LoVo (cell line): ENCODE results near the gene MCTP1.

Experiments
- DNase-seq: peaks from one replicate; pipeline ENCODE4 v3.0.0-alpha.2; 2016; ENCODE audit warnings: low spot score

Gene MCTP1

DNA sequence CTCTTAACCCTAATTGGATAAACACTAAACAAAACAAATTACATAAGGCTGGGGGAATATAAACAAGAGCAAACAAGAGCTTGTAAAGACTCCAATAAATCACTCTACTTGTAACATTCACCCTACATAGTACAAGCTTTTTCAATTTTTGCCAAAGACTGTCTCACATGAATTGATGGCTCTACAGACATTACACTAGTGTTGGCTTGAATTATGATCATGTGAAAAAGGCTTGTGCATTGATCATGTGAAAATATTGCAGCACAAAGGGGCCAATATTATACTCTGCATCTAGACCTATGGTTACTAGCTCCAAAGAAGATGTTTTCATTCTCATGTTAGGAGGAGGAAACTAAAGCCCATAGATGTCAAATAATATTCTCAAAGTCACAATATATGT, 212.6 kb downstream of the MCTP1 start:
- no peak for DNase-seq

DNA sequence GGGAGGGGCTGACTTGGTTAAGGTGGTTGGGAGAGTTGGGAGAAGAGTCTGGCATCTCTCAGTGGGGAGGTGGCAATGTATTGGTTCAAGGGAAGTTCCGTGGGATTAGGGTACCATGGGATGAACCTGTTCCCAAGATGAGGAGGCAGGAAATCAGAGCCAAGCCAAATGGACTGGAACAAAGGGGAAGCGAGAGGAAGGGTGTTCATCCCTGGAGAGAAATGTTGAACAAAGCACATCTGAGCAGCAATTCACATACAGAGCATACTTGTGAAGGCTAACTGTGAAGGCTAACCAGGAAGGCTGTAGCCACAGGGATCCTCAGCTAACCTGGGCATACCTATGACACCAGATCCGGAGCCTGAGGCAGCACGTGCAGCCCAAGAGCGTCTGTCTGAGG, 214.0 kb downstream of the MCTP1 start:
- DNase-seq: no peak

- no peak for DNase-seq
These were observed 214.4 kb downstream of the MCTP1 start for GRCh38 chr5:95070453-95070852.

DNA sequence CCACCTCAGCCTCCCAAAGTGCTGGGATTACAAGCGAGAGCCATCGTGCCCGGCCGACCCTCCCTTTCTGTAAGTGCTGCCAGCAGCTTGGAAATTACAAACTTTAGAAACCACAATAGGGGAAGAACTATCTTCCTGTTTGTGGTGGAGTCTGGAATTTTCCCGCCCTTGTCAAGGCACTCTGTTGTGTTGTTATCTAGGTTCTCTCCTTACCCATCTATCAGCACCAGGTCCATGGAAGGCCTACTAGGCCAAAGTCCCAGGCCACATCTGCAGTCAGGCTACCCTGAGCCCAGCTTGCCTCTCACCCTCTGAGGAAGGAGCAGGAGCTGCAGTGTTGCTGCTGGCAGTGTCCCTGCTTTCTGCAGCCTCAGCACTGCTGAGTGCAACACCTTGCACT, 214.9 kb downstream of the MCTP1 start:
- DNase-seq: no peak

- DNase-seq: no peak
These were observed 215.9 kb downstream of the MCTP1 start for GRCh38 chr5:95069021-95069420.

DNA sequence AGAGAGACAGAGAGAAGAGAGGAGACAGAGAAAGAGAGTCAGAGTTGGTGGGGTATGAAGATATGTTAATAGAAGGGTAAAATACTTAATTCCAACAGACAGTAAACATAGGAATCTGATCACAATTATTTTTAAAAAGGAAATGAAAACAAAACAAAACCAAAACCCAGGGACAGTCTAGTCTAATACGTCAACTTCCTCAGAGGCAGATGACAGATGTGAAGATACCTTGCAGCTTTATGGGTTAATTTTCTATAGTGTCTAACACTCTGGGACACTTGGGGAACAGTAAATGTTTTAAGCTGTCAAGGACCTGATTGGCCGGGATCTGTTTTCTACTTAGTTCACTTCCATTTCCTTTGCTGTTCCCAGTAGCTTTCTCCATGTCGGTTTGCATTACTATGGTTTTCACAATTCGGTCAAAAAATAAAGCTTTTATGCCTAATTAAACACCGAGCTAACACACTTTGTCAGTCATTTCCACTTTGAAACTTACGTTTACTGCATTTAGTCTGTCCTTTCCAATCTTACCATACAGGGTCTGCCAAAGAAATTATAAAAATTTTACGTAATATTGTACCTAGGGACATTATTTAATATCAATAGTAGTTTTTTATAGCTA, 216.5 kb downstream of the MCTP1 start:
- DNase-seq: no peak

GRCh38 chr5:95066048-95066447, 218.8 kb downstream of the MCTP1 start:
- no peak for DNase-seq

GRCh38 chr5:95063492-95063891, 221.4 kb downstream of the MCTP1 start:
- DNase-seq: no peak

- no peak for DNase-seq
These were observed 224.8 kb downstream of the MCTP1 start for GRCh38 chr5:95060098-95060497.

DNA sequence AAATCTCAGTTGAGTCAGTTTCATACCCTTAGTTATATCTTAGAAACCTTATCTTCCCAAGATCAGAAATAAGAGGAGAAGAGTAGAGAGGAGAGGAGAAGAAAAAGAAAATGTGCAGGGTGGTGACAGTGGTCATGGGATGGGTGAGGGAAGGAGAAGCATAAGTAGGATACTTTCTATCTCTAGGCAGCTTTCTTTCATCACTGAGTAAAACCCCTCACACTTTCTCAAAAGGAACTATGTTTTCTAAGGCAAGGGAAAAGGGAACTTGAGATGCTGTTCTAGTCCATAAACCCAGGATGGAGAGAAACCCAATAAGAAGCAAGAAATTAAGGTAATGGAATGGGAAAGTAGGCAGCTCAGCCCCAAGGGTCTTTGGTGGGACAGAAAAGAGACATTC, 225.3 kb downstream of the MCTP1 start:
- no peak for DNase-seq

DNA sequence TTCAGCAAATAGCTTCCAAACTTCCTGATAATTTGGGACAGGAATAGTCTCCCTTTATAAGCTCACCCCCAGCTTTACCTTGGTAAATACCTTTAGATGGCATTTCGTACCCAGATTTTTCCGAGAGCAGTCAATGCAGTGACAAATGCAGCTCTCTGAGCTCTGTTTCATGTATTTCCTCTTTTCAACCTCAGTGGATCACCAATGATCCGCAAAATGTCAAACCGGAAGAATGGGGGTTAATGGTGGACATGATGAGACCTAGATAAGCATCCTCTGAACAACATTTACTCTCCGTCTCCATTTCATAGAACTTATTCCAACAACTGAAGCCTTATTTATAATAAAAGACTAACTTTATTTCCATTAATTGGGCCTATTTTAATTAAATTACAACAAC, 227.3 kb downstream of the MCTP1 start:
- no peak for DNase-seq

DNA sequence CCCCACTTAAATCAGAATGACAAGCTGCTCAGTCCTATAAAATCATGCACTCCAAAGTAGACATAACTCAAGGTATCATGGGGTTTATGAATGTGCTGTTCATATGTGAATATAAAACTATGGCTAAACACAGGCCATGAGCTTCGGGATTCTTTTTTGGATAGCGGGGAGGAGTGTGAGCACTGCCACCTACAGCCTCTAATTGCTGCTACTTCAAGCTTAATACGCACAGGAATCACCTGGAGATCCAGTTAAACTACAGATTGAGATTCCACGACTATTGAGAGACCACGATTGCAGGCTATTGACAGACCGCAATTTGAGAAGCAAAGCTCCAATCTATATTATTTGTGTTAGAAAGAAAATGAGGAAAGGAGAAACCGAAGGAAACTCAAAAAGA, 231.6 kb downstream of the MCTP1 start:
- no peak for DNase-seq

DNA sequence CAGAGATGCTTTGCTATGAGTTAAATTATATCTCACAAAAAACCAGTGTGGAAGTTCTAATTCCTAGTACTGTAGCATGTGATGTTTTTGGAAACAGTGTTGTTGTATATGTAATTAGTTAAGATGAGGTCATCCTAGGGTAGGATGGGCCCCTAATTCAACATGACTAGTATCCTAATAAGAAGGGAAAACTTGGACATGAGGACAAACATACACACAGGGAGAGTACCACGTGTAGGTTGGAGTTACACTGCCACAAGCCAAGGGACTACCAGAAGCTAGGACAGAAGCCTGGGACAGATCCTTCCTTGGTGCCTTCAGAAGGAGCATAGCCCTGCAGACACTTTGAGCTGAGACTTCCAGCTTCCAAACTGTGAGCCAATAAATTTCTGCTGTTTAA, 234.2 kb downstream of the MCTP1 start:
- DNase-seq: no peak

- DNase-seq: no peak
These were observed 236.3 kb downstream of the MCTP1 start for GRCh38 chr5:95048628-95049027.

- DNase-seq: no peak
These were observed 239.5 kb downstream of the MCTP1 start for GRCh38 chr5:95045181-95045965.

- no peak for DNase-seq
These were observed 240.8 kb downstream of the MCTP1 start for GRCh38 chr5:95044096-95044495.

DNA sequence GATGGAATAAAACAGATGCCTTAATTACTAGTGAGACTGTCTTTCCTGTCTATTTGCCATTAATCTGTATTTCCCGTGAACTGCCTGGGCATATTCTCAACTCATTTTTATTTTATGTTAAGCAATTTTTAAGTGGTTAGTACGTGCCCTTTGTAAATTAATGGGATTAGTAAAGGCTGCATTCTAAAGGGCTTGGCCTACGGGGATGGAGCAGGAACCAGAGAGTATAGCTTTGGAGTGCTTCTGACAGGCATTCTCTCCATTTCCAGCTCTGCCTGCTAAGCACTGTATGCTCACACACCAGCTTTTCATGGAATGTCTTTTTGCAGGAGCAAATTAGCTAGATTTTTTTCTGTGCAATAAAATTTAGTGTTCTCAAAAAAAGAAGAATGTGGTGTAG, 241.2 kb downstream of the MCTP1 start:
- DNase-seq: no peak

- no peak for DNase-seq
These were observed 241.7 kb downstream of the MCTP1 start for GRCh38 chr5:95043234-95043633.

GRCh38 chr5:95042037-95042436, 242.9 kb downstream of the MCTP1 start:
- DNase-seq: no peak

- no peak for DNase-seq
These were observed 248.8 kb downstream of the MCTP1 start for GRCh38 chr5:95035891-95036685.

GRCh38 chr5:95032801-95033200, 252.1 kb downstream of the MCTP1 start:
- DNase-seq: no peak

DNA sequence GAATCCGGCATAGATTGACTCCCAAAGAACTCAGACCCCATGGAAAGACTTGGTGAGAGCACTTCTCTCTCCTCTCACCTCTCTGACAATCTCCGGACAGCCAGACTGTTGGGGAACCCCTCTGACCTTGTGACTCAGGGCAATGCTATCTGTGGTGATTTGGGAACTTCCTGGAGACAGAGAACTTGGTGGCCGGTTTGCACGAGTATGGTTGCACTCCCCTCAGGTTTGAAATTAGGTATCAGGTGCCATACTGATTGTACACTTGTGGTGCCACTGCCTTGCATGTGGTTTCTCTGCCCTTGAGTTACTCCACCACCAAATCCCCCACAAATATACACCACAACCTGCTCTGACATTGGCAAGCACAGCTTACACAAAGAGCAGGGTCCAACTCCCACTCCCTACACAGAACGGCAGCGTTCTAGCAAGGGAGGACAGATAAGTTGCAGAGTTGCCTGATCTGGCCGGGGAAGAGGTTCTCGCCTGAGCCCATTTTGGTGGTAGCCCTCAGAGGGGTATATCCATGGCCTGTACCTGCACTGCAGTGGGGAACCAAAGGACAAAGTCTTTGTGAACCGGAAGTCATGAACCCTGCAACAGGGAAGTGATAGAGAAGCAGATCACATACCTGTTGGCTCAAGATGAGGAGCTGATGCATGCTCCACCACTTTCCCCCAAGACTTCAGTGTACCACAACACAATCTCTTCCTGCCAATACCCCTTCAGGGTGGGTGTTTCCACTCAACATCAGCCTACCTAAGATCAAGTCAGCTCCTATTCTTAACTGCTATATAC, 255.1 kb downstream of the MCTP1 start:
- DNase-seq: no peak
